ENCODE results near the gene SELENOK. TPM values are rescaled to one million over a fixed set of nuclear protein-coding genes. Genes with fewer than 3 reads are reported as not detected.

Gene SELENOK
- total RNA-seq, 4 donors from 2014 or later = 23.0 to 47.2 (median 30.1) TPM

DNA sequence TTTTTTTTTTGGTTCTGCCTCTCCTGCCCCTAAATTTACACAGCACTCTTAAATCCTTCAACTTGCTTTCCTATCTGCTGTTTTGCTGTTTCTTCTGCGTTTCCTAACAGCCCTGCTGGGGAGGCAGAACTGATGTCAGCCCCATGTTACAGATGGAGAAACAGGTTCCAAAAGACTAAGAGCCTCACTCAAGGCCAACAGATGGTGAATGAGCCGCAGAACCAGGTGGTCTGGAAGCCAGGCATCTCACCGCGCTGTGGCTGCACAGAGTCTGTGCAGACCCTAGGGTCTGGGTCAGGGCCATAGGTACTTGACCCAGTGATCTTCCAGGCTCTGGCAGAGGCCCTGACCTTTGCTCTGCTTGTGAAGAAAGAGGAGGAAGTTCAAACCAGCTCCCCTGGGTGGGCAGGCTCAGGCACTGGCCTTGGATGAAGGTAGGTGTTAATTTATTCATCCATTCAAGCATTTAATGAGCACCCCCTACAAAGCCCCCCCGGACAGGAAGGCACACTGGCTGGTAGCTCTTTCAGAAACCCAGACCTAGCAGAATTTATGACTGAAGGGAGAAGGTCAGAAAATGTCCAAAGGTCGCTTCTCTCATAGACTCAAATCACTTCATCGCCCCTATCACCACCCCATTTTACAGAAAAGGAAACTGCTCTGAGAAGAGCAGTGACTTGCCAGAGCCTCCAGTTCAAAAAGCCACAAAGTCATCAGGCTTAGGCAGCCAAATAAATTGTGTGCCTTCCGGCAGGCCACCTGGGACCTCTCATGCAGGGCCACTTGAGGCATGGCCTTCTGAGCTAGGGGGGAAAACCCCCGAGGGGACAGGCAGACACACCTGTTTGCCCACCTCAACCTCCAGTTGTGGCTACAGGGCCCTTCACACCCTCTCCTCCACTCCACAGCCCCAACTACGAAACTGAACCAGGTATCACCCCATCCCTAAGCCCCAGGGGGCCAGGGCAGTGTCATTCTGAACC lies 48.2 kb downstream of the SELENOK start:
- peak in 1 of 2 donors; percentile 64 for DNase-seq (ENCODE audit: low spot score in 2 of 2)
- intact Hi-C loops (cut with DNase I; ENCODE audit: low total_unique reads) = no loop called here
- H3K4me3 ChIP-seq (ENCODE audit: low read depth, poor library complexity, severe bottlenecking) = no peak overlapping the region
- TF ChIP-seq, protein P1, sequence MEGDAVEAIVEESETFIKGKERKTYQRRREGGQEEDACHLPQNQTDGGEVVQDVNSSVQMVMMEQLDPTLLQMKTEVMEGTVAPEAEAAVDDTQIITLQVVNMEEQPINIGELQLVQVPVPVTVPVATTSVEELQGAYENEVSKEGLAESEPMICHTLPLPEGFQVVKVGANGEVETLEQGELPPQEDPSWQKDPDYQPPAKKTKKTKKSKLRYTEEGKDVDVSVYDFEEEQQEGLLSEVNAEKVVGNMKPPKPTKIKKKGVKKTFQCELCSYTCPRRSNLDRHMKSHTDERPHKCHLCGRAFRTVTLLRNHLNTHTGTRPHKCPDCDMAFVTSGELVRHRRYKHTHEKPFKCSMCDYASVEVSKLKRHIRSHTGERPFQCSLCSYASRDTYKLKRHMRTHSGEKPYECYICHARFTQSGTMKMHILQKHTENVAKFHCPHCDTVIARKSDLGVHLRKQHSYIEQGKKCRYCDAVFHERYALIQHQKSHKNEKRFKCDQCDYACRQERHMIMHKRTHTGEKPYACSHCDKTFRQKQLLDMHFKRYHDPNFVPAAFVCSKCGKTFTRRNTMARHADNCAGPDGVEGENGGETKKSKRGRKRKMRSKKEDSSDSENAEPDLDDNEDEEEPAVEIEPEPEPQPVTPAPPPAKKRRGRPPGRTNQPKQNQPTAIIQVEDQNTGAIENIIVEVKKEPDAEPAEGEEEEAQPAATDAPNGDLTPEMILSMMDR (IDR thresholded peaks at IDR 0.05) = no peak
- TF ChIP-seq POLR2A (IDR thresholded peaks at IDR 0.05) = no peak
- 82 to 84% methylated on average over 10 of the region's 10 CpGs for WGBS, 2 donors

DNA sequence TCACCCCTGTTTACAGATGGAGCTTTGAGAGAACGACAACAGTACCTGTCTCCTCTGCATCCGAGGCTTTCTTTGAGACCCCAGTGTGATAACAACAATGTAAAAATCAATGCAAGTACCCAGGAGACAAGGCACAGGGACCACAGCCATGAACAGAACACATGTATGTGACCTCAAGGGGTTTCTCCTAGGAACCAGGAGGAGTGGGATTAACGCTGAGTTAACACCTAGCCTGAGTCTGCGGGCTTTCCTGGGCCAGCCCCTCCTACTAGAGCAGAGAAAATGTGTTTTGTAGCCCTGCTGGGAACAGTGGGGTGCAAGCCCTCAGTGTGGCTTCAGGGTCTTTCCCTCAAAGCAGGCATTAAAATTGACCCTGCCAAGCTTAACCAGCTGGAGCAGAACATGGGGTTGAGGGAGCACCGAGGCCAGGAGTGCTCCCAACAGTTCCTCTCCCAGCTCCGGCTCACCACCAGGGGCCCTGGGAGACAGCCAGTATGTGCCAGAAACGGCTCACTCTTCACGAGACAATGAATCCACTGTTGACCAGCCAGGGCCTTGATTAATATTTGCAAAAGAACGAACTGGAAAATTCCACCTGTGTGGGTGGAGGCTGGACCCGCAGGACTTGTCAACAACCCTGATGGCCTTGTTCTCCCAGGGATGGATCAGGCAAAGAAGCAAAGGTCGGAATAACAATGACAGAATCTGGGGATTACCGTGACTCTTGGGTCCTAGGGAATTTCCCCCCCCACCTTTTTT lies 49.0 kb downstream of the SELENOK start:
- TF ChIP-seq, protein P1 (IDR thresholded peaks at IDR 0.05) = no peak
- no peak for TF ChIP-seq POLR2A (IDR thresholded peaks at IDR 0.05)
- peak in 1 of 2 donors; percentile 83 for DNase-seq (ENCODE audit: low spot score in 2 of 2)
- intact Hi-C loops (cut with DNase I; ENCODE audit: low total_unique reads) = no loop called here
- 46 to 55% methylated on average over 12 of the region's 12 CpGs for WGBS, 2 donors
- H3K4me3 ChIP-seq (ENCODE audit: low read depth, poor library complexity, severe bottlenecking) = no peak overlapping the region

DNA sequence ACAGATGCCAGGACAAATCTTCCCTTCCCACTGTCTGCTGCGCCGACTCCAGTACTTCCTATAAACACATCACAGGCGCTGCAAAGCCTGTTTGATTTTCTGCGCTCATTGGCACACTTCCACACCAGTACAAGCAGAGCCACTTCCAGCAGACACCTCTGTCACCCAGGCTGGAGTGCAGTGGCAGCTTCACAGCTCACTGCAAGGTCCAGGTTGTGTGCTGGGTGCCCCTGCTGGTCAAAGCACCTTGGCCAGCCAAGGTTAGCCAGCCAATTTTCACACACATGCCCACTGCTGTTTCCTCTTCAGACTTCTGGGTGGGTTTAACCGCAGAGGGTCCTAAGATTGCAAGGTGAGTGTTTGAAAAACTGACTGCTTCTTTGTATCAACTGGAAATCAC lies 50.4 kb downstream of the SELENOK start:
- no peak overlapping the region for H3K4me3 ChIP-seq (ENCODE audit: low read depth, poor library complexity, severe bottlenecking)
- no peak for TF ChIP-seq POLR2A (IDR thresholded peaks at IDR 0.05)
- TF ChIP-seq, protein P1 (IDR thresholded peaks at IDR 0.05) = no peak
- intact Hi-C loops (cut with DNase I; ENCODE audit: low total_unique reads) = no loop called here
- 85 to 88% methylated on average over 5 of the region's 5 CpGs for WGBS, 2 donors
- DNase-seq (ENCODE audit: low spot score in 2 of 2) = peak in 1 of 2 donors; percentile 57

DNA sequence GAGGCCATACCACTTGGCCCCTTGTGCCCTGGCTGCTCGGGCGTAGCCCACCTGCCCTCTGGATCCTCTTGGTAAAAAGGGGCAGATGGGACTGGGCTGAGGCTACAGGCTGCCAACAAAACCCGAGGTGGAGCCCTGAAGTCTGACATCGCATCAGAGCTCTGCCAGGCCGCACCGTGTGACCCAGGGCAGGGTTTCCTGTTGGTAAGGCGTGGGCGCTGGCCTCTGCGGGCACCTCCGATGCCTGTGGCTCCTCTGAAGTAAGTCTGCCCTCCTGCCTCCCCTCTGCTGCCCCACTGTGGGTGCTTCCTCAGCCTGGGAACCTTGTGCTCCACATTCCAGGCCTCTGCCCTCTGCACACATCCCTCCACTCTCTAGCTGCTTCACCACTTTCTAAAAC lies 54.3 kb downstream of the SELENOK start:
- intact Hi-C loops (cut with DNase I; ENCODE audit: low total_unique reads) = no loop called here
- TF ChIP-seq, protein P1 (IDR thresholded peaks at IDR 0.05) = no peak
- peak in 1 of 2 donors; percentile 70 for DNase-seq (ENCODE audit: low spot score in 2 of 2)
- no peak overlapping the region for H3K4me3 ChIP-seq (ENCODE audit: low read depth, poor library complexity, severe bottlenecking)
- WGBS, 2 donors = 70 to 86% methylated on average over 9 to 10 of the region's 10 CpGs

DNA sequence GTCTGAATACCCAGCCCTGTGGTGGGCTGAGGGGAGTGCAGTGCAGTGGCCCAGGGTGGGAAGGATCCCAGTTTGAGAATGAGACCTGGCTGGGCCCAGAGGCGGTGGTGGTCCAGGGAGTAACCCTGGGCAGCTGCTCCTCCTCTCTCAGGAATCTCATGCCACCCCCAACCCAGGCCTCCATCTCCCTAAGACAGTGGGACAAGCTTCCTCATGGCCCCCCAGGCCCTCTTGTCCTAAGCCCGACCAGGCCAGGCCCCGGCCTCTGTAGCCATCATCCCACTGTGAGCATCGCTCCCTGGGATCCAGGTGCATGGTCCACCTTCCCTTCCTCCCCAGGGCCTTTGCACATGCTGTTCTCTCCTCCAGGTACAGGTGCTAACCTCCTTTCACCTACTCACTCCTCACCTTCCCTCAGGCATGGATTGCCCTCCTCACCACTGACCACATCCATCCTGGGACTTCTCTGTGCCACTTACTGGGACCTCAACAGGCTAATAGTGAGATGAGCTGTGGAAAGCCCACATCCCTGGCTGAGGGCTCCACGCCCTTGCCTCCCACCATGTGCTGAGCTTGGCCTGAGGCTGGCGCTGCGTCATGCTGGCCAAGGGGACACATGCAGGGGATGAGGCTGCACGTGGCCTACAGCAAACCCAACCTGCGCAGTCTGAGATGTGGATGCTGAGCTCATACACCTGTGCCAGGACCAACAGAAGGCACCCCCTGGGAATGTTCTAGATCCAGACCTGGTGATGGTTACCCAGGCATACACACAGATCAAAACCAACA lies 55.4 kb downstream of the SELENOK start:
- intact Hi-C loops (cut with DNase I; ENCODE audit: low total_unique reads) = no loop called here
- DNase-seq (ENCODE audit: low spot score in 2 of 2) = peak in 1 of 2 donors; percentile 76
- no peak overlapping the region for H3K4me3 ChIP-seq (ENCODE audit: low read depth, poor library complexity, severe bottlenecking)
- no peak for TF ChIP-seq POLR2A (IDR thresholded peaks at IDR 0.05)
- TF ChIP-seq, protein P1 (IDR thresholded peaks at IDR 0.05) = no peak
- 97 to 99% methylated on average over 9 of the region's 9 CpGs for WGBS, 2 donors
